Activated T-cell treated with anti-CD3 and anti-CD28 coated beads, Interleukin-2, amount 50 U/mL, for 4 hours (primary cell): ENCODE measurements around the gene GMEB2. TPM values are rescaled to one million over a fixed set of nuclear protein-coding genes. Genes with fewer than 3 reads are reported as not detected.
"Not testable (repeated sequence)": the region's sequence is repeated elsewhere in the genome, so short reads cannot be mapped to it uniquely, and the experiment has no call there.

Experiments
- ATAC-seq, 2 donors: fragments of 200-7000 bp; cut with Tn5 transposase; one replicate each; pipeline ENCODE4 v1.10.0; 2021
- DNase-seq: peaks from one replicate; pipeline ENCODE4 v3.0.0-alpha.2; 2020
- H3K27me3 Mint-ChIP-seq: one replicate; pipeline ENCODE4 v1.8.0; 2021; ENCODE audit warnings: low read depth, mixed read lengths
- H3K36me3 Mint-ChIP-seq: one replicate; pipeline ENCODE4 v1.8.0; 2022; ENCODE audit warnings: mixed read lengths; ENCODE audit not compliant: insufficient read depth
- H3K4me1 Mint-ChIP-seq: one replicate; pipeline ENCODE4 v1.8.0; 2021; ENCODE audit warnings: low read depth, mixed read lengths
- H3K4me3 Mint-ChIP-seq: one replicate; pipeline ENCODE4 v1.8.0; 2021; ENCODE audit warnings: mild to moderate bottlenecking, moderate library complexity, mixed read lengths
- H3K9me3 Mint-ChIP-seq: one replicate; pipeline ENCODE4 v1.8.0; 2021; ENCODE audit warnings: mixed read lengths
- total RNA-seq, 3 donors: library from RNA; stranded (reverse); gene quantifications; one replicate each; pipeline ENCODE4 v1.2.1, GENCODE V29; 2021

The GMEB2 gene, protein sequence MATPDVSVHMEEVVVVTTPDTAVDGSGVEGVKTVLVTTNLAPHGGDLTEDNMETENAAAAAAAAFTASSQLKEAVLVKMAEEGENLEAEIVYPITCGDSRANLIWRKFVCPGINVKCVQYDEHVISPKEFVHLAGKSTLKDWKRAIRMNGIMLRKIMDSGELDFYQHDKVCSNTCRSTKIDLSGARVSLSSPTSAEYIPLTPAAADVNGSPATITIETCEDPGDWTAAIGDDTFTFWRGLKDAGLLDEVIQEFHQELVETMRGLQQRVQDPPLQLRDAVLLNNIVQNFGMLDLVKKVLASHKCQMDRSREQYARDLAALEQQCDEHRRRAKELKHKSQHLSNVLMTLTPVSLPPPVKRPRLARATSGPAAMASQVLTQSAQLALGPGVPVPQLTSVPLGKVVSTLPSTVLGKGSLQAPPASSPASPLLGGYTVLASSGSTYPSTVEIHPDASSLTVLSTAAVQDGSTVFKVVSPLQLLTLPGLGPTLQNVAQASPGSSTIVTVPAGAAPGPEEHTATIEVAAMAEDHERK
- total RNA-seq = 10 to 100 TPM; 14.6 to 16.1 (median 15.1) TPM

DNA sequence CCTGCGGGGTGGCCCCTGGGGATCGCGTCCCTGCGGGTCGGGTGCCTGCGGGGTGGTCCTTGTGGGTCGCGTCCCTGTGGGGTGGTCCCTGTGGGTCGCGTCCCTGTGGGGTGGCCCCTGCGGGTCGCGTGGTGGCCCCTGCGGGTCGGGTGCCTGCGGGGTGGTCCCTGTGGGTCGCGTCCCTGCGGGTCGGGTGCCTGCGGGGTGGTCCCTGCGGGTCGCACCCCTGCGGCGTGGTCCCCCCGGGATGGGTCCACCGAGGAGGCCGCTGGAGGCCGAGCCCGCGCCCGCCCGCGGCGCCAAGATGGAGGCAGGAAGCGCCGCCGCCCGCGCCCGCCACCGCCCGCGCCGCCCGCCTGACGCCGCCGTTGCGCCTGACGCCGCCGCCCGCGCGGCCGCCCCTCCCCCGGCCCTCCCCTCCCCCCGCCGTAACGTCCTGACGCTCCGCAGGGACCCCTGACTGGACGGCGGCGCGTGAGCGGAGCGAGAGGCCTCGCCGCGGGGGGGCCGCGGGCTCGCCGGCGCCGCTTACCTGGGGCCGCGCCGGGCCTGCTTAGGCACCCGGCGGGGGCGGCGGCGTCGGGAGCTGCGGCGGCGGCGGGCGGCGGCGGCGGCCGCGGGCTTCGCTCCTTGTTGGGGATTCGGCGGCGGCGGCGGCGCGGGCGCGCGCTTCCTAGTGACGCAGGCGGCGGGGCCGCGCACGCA, at the start of gene GMEB2:
GMEB2 (minus strand) TSS at position 678 of the 705 bp plus-strand sequence. CDS start 7,704 bp downstream, outside the sequence.
- DNase-seq (peak; percentile 68), ATAC-seq (peak; percentile 67 to 69)
- H3K36me3 Mint-ChIP-seq = peaks cover 11% of the 10 kb centered on the region
- no peaks in the 10 kb centered on the region for H3K9me3 Mint-ChIP-seq
- H3K4me1 Mint-ChIP-seq = peaks cover 37% of the 10 kb centered on the region
- peak within 1 kb of the TSS; percentile 98 for H3K4me3 Mint-ChIP-seq
- H3K27me3 Mint-ChIP-seq = no peaks in the 10 kb centered on the region

DNA sequence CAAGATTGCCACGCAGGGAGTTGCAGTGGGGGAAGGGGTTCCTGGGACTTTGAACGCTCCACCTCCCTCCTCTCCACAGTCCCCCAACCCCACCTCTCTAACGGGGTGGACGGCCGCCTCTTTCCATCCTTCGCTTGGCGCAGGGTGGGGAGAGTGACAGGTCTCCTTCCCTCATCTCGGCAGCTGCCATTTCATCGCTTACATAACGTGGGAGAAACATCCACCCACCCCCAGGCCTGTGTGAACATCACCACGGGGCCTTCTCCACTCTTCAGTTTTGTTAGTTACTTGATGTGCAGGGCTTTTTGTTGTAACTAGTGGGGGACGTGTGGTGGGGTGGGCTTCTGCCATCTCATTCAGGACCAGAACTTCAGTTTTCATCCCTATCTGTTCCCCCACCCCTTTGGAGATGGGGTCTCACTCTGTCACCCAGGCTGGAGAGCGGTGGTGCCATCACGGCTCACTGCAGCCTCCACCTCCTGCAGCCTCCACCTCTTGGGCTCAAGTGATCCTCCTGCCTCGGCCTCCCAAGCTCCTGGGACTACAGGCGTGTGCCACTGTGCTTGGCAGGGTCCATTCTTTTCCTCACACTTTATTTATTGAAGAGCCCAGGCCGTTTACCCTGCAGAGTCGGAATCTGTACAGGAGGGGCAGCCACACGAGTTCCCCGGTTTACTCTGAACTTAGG, 48.9 kb upstream of the GMEB2 start:
- no peak for ATAC-seq
- Mint-ChIP-seq H3K27me3 (no peaks in the 10 kb centered on the region), H3K36me3 (peaks cover 11% of the 10 kb centered on the region)

DNA sequence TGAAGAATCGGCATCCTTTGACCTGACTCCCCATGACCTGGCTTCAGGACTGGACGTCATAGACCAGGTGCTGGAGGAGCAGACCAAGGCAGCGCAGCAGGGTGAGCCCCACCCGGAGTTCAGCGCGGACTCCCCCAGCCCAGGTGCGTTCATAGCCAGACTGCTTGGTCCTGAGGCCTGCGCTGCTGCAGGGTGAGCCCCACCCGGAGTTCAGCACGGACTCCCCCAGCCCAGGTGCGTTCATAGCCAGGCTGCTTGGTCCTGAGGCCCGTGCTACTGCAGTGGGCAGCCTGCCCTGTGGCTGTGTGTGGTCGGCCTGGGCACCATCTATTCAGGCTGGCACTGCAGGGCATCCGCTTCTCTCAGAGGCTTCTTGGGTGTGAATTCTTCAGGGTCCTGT, 47.0 kb upstream of the GMEB2 start:
- DNase-seq = no peak
- Mint-ChIP-seq H3K4me3 (no peak overlapping the region), H3K4me1 (no peaks in the 10 kb centered on the region), H3K27me3 (no peaks in the 10 kb centered on the region), H3K9me3 (no peaks in the 10 kb centered on the region), H3K36me3 (peaks cover 13% of the 10 kb centered on the region)
- ATAC-seq = no peak

More for the DNA sequence above, 48.9 kb upstream of the GMEB2 start:
- no peaks in the 10 kb centered on the region for H3K4me1 Mint-ChIP-seq
- H3K9me3 Mint-ChIP-seq = no peaks in the 10 kb centered on the region
- DNase-seq = no peak
- H3K4me3 Mint-ChIP-seq = no peak overlapping the region

DNA sequence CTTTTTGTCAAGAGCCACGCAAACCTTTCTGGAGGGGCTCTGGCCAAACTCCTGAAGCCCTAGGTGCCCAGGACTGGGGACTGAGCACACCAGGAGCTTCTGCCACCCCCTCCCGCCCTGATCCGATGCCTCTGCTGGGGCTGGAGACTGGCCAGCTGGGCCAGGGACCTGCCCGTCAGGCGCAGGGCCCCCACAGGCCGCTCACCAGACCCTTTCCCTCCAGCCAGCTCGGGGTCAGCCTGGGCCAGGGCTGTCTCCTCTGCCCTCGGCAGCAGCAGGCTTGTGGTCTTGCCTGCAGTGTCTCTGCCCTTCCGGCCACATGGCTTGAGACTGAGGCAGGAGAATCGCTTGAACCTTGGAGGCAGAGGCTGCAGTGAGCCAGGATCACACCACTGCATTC, 45.8 kb upstream of the GMEB2 start:
- H3K4me3 Mint-ChIP-seq = no peak overlapping the region
- H3K4me1 Mint-ChIP-seq = no peaks in the 10 kb centered on the region

DNA sequence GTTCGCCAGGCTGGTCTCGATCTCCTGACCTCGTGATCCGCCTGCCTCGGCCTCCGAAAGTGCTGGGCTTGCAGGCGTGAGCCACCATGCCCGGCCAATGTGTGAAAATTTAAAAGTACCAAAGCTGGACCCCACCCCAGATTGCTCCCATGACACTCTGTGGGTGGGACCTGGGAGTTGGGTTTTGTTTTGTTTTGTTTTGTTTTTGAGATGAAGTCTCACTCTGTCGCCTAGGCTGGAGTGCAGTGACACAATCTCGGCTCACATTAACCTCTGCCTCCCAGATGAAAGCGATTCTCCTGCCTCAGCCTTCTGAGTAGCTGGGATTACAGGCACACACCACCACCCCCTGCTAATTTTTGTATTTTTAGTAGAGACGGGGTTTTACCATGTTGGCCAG, 44.8 kb upstream of the GMEB2 start:
- not testable (repeated sequence) for ATAC-seq, H3K9me3 Mint-ChIP-seq, DNase-seq, H3K4me3 Mint-ChIP-seq, H3K4me1 Mint-ChIP-seq, H3K27me3 Mint-ChIP-seq
- peaks cover 14% of the 10 kb centered on the region for H3K36me3 Mint-ChIP-seq

More for the DNA sequence above, 45.8 kb upstream of the GMEB2 start:
- DNase-seq (no peak), ATAC-seq (no peak)
- Mint-ChIP-seq H3K27me3 (no peaks in the 10 kb centered on the region), H3K36me3 (peaks cover 15% of the 10 kb centered on the region), H3K9me3 (no peaks in the 10 kb centered on the region)

DNA sequence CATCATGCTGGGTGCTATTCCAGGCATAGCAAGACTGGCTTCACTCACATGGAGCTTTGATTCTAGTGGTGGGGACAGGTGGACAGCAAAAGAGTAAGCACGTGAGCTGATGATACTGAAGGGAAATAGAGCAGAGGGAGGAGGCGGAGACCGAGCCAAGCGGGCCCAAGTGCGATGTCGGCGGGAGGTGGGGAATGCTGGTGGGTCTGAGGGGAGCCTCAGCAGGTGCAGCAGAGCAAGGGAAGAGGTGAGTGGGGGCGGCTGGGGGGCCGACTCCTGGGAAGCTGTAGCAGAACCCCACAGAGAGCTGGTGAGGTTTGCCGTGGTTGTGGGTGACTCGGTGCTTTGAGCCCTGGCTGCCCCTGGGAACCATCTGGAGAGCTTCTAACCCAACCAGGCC, 41.5 kb upstream of the GMEB2 start:
- Mint-ChIP-seq H3K4me3 (no peak overlapping the region), H3K27me3 (no peaks in the 10 kb centered on the region), H3K36me3 (peaks cover 20% of the 10 kb centered on the region), H3K4me1 (no peaks in the 10 kb centered on the region), H3K9me3 (no peaks in the 10 kb centered on the region)
- no peak for DNase-seq
- ATAC-seq = no peak

DNA sequence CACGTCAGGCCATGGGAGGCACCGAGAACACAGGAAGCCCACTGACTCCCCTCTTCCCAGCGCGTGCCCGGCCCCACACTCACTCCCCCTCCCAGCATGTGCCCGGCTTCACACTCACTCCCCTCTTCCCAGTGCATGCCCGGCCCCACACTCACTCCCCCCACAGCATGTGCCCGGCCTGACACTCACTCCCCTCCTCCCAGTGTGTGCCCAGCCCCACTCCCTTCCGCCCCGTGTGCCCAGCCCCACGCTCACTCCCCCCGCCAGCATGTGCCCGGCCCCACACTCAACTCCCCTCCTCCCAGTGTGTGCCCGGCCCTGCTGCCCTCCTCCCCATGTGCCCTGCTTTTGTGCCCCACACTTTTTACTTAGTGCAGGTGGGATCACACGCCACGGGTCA, 41.0 kb upstream of the GMEB2 start:
- Mint-ChIP-seq H3K4me3 (no peak overlapping the region), H3K4me1 (no peaks in the 10 kb centered on the region), H3K9me3 (no peaks in the 10 kb centered on the region), H3K27me3 (no peaks in the 10 kb centered on the region), H3K36me3 (peaks cover 20% of the 10 kb centered on the region)
- ATAC-seq = no peak
- DNase-seq = no peak

DNA sequence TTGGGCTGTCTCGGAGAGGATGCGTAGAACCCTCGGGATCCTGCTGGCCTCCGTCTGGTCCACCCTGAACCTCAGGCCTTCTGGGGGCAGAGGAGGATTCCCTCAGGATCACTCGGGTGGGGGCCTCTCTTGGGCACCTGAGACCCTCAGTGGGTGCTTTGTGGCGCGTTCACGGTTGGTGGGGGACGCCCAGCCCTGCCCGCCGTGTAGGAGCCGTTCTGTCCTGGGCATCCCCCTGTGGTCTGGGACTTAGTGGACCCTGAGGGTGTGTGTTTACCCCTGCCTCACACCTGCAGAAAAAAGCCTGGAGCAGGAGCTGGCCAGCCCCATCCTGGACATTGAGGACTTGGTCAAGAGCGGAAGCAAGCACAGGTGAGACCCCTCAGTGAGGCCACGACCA, 38.8 kb upstream of the GMEB2 start:
- H3K4me3 Mint-ChIP-seq = no peak overlapping the region
- ATAC-seq = no peak
- H3K36me3 Mint-ChIP-seq = peaks cover 22% of the 10 kb centered on the region
- no peaks in the 10 kb centered on the region for H3K4me1 Mint-ChIP-seq
- H3K9me3 Mint-ChIP-seq = no peaks in the 10 kb centered on the region
- H3K27me3 Mint-ChIP-seq = no peaks in the 10 kb centered on the region
- no peak for DNase-seq

DNA sequence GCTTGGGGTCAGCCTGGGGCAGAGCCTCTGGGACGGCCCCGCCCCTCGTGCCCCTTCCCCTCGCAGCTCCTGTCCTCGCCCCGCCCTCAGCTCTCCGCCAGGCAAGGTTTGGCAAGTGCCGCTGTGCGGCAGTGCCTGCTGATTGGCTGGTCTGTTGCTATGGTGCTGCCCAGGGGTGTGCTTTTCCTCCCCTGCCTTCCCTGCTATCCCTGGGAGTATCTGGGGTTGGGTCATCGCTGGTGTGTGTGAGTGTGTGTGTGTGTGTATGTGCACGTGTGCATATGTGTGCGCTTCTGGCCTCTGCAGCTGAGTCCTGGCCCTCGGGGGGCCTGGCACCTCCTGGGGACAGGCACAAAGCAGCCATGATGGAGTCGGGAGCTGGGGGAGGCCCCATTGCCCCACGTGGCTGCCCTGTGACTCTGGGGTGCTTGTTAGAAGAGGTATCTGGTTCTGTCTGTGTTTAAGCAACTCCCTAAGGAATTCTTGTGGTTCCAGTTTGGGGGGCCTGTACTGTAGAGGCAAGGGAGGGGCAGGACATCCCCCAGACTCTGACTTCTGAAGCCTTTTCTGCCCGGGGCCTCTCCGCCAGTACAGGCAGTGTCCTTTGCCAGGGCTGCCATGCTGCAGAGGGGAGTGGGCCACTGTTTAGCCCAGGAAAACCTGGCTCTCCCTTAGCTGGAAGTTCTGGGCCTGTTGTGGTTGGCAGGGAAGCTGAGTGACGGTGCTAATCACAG, 38.1 kb upstream of the GMEB2 start:
- H3K4me1 Mint-ChIP-seq = no peaks in the 10 kb centered on the region

DNA sequence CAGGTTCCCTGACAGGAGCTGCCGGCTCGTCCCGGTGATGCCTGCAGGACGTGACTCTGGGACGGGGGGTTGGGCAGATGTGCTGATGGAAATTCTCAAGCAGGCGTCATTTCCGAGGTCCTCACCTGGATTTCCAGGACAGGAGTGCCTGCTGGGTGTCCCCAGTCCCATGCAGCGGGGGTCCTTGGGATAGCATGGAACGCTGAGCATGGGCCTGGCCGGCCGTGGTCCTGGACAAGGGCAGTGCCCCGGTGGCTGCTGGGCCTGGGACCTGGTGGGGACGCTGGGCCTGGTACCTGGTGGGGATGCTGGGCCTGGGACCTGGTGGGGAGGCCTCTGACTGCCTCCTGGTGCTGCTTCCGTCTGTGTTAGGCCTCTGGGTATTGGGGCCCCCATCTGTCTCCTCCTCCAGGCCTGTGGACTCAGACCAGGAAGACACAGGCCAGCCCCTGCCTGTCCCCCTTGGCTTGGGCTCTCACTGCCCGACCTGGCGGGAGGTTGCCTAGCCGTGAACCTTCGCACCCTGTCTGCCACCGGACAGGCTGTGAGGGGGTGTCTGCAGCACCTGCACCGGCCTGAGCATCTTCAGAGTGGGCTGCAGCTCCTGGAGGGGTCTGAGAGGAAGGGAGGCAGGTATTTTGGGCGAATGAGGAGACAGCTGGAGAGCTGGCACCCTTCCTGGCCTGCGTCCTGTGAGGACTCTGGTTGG, 37.4 kb upstream of the GMEB2 start:
- H3K9me3 Mint-ChIP-seq = no peaks in the 10 kb centered on the region
- no peak overlapping the region for H3K4me3 Mint-ChIP-seq
- no peak for DNase-seq
- no peak for ATAC-seq
- H3K27me3 Mint-ChIP-seq = no peaks in the 10 kb centered on the region
- H3K4me1 Mint-ChIP-seq = peaks cover 4% of the 10 kb centered on the region
- H3K36me3 Mint-ChIP-seq = peaks cover 19% of the 10 kb centered on the region

More for the DNA sequence above, 38.1 kb upstream of the GMEB2 start:
- no peaks in the 10 kb centered on the region for H3K9me3 Mint-ChIP-seq
- ATAC-seq = no peak
- peaks cover 19% of the 10 kb centered on the region for H3K36me3 Mint-ChIP-seq
- no peak for DNase-seq
- H3K27me3 Mint-ChIP-seq = no peaks in the 10 kb centered on the region
- H3K4me3 Mint-ChIP-seq = no peak overlapping the region

DNA sequence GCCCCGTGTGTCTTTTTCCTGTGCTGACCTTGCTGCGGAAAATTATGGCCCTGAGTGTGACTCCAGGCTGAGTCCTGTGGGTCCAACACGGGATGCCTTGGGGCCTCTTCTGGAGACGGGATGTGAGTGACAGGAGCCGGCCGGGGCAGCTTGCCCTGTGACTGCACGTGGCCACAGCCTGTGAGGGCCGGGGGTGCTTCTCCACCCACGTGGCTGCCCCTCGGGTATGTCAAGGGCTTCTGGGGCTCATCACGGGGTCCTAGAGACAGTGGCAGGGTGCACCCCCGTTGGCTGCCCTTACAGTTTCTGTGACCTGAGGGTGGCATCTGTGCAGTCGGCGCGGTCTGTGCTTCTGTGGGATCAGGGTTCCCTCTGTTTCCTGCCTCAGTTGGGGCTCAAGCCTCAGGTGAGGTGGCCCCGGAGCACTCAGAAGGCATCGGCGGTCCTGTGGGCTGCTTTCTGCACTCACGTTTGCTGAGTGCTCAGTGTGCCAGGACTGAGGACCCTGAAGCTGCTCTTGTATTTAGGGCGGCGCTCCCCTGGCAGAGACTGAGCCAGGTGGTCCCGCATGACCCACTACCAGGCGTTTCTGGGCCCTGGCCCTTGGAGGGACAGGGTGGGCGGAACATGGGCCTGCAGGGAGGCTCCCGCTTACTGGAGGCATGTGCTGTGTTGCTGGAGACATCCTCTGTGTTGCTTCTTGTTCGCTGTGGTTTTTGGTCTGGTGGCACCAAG, 36.6 kb upstream of the GMEB2 start:
- Mint-ChIP-seq H3K9me3 (no peaks in the 10 kb centered on the region), H3K27me3 (no peaks in the 10 kb centered on the region), H3K4me1 (peaks cover 7% of the 10 kb centered on the region), H3K4me3 (no peak overlapping the region), H3K36me3 (peaks cover 19% of the 10 kb centered on the region)
- DNase-seq = no peak
- ATAC-seq = no peak

DNA sequence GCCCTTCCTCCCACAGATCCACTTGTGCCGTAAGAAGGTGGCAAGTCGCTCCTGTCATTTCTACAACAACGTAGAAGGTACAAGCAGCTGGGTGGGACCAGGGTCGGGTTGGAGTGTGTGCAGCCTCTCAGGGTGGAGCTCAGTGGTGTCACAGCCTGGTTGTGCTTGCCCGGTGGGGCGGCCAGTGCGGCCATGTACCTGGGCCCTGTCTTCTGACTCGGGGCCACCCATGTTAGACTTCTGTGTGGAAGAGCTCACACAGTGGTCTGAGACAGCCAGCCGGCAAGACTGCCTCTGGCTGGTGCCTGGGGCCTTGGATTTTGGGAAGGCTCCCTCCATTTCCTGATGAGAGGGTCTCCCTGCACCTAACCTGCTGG, 35.9 kb upstream of the GMEB2 start:
- DNase-seq (no peak), ATAC-seq (no peak)
- no peaks in the 10 kb centered on the region for H3K9me3 Mint-ChIP-seq
- H3K4me3 Mint-ChIP-seq = no peak overlapping the region
- peaks cover 15% of the 10 kb centered on the region for H3K36me3 Mint-ChIP-seq
- no peaks in the 10 kb centered on the region for H3K27me3 Mint-ChIP-seq
- H3K4me1 Mint-ChIP-seq = peaks cover 12% of the 10 kb centered on the region
